ENCODE data around the gene DDI2. TPM values are rescaled to one million over a fixed set of nuclear protein-coding genes. Genes with fewer than 3 reads are reported as not detected.

The DDI2 gene
- total and polyA plus RNA-seq, 9 of the 15 experiments (the other 6 are each of a cell fraction or from before 2014, with no cell fraction given) = 6.5 to 48.4 (median 21.2) TPM

GRCh38 chr1:15583016-15583706 is 34.1 kb upstream of the DDI2 start (continued):
- TF ChIP-seq, protein P1, sequence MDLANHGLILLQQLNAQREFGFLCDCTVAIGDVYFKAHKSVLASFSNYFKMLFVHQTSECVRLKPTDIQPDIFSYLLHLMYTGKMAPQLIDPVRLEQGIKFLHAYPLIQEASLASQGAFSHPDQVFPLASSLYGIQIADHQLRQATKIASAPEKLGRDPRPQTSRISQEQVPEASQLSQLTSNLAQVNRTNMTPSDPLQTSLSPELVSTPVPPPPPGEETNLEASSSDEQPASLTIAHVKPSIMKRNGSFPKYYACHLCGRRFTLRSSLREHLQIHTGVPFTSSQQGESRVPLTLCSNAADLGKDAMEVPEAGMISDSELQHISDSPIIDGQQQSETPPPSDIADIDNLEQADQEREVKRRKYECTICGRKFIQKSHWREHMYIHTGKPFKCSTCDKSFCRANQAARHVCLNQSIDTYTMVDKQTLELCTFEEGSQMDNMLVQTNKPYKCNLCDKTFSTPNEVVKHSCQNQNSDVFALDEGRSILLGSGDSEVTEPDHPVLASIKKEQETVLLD (IDR thresholded peaks at IDR 0.05) = no peak
- TF ChIP-seq HDAC6 (IDR thresholded peaks at IDR 0.05; ENCODE audit: low read depth, low read length) = no peak
- no peak for TF ChIP-seq MTA2 (IDR thresholded peaks at IDR 0.05; ENCODE audit: low read depth)
- no peak for TF ChIP-seq ARID2 (IDR thresholded peaks at IDR 0.05)
- no peak for TF ChIP-seq ZBTB7A (IDR thresholded peaks at IDR 0.05; ENCODE audit: borderline replicate concordance, control insufficient read depth, low read depth, low read length)
- no peak for TF ChIP-seq ZNF143 (CRISPR knock-in tag; IDR thresholded peaks at IDR 0.05)
- TF ChIP-seq RCOR1 (IDR thresholded peaks at IDR 0.05; ENCODE audit: borderline replicate concordance in 1 of 2, low read depth in 2 of 2, low read length in 2 of 2) = no peak
- TF ChIP-seq, protein P2, sequence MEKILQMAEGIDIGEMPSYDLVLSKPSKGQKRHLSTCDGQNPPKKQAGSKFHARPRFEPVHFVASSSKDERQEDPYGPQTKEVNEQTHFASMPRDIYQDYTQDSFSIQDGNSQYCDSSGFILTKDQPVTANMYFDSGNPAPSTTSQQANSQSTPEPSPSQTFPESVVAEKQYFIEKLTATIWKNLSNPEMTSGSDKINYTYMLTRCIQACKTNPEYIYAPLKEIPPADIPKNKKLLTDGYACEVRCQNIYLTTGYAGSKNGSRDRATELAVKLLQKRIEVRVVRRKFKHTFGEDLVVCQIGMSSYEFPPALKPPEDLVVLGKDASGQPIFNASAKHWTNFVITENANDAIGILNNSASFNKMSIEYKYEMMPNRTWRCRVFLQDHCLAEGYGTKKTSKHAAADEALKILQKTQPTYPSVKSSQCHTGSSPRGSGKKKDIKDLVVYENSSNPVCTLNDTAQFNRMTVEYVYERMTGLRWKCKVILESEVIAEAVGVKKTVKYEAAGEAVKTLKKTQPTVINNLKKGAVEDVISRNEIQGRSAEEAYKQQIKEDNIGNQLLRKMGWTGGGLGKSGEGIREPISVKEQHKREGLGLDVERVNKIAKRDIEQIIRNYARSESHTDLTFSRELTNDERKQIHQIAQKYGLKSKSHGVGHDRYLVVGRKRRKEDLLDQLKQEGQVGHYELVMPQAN (IDR thresholded peaks at IDR 0.05; ENCODE audit: borderline replicate concordance) = no peak
- no peak for TF ChIP-seq TEAD4 (IDR thresholded peaks at IDR 0.05; ENCODE audit: low read length)
- TF ChIP-seq TEAD4 (CRISPR knock-in tag; IDR thresholded peaks at IDR 0.05; ENCODE audit: borderline replicate concordance) = no peak
- TF ChIP-seq, protein P3, sequence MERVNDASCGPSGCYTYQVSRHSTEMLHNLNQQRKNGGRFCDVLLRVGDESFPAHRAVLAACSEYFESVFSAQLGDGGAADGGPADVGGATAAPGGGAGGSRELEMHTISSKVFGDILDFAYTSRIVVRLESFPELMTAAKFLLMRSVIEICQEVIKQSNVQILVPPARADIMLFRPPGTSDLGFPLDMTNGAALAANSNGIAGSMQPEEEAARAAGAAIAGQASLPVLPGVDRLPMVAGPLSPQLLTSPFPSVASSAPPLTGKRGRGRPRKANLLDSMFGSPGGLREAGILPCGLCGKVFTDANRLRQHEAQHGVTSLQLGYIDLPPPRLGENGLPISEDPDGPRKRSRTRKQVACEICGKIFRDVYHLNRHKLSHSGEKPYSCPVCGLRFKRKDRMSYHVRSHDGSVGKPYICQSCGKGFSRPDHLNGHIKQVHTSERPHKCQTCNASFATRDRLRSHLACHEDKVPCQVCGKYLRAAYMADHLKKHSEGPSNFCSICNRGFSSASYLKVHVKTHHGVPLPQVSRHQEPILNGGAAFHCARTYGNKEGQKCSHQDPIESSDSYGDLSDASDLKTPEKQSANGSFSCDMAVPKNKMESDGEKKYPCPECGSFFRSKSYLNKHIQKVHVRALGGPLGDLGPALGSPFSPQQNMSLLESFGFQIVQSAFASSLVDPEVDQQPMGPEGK (CRISPR knock-in tag; IDR thresholded peaks at IDR 0.05; ENCODE audit: borderline replicate concordance) = no peak
